AG08395 (cell line): ENCODE measurements around the gene CDK6.

Experiments
- DNase-seq: peaks from one replicate; pipeline ENCODE4 v3.0.0; 2012; ENCODE audit warnings: mixed read lengths, low spot score

The CDK6 gene

GRCh38 chr7:92736870-92737269 is 99.5 kb downstream of the CDK6 start:
- no peak for DNase-seq

GRCh38 chr7:92735707-92736106 is 100.7 kb downstream of the CDK6 start:
- peak; percentile 44 for DNase-seq

- no peak for DNase-seq
Measured at GRCh38 chr7:92732316-92733036, 103.9 kb downstream of the CDK6 start.

GRCh38 chr7:92731335-92732063 is 104.9 kb downstream of the CDK6 start:
- no peak for DNase-seq

- DNase-seq, result no peak
Measured at GRCh38 chr7:92730808-92731207, 105.6 kb downstream of the CDK6 start.

- no peak for DNase-seq
Measured at GRCh38 chr7:92729751-92730150, 106.6 kb downstream of the CDK6 start.

GRCh38 chr7:92729172-92729571 is 107.2 kb downstream of the CDK6 start:
- DNase-seq, result no peak

GRCh38 chr7:92727755-92728154 is 108.6 kb downstream of the CDK6 start:
- DNase-seq, result peak; percentile 19

GRCh38 chr7:92725161-92725925 is 111.0 kb downstream of the CDK6 start:
- DNase-seq, result peak; percentile 17

GRCh38 chr7:92723943-92724342 is 112.4 kb downstream of the CDK6 start:
- DNase-seq, result no peak

- peak; percentile 59 for DNase-seq
Measured at GRCh38 chr7:92723205-92723604, 113.2 kb downstream of the CDK6 start.

GRCh38 chr7:92722541-92722940 is 113.8 kb downstream of the CDK6 start:
- no peak for DNase-seq

GRCh38 chr7:92720604-92721350 is 115.6 kb downstream of the CDK6 start:
- no peak for DNase-seq

GRCh38 chr7:92717993-92718716 is 118.2 kb downstream of the CDK6 start:
- DNase-seq, result no peak

- no peak for DNase-seq
Measured at GRCh38 chr7:92717623-92717992, 118.8 kb downstream of the CDK6 start.

- DNase-seq, result no peak
Measured at GRCh38 chr7:92716825-92717580, 119.4 kb downstream of the CDK6 start.

- no peak for DNase-seq
Measured at GRCh38 chr7:92715963-92716362, 120.4 kb downstream of the CDK6 start.

- no peak for DNase-seq
Measured at GRCh38 chr7:92714767-92715166, 121.6 kb downstream of the CDK6 start.

GRCh38 chr7:92714280-92714679 is 122.1 kb downstream of the CDK6 start:
- DNase-seq, result no peak

- no peak for DNase-seq
Measured at GRCh38 chr7:92709912-92710311, 126.5 kb downstream of the CDK6 start.

GRCh38 chr7:92709150-92709549 is 127.2 kb downstream of the CDK6 start:
- DNase-seq, result no peak
